22Rv1 (cell line): ENCODE results near the gene CHAC1.

ENCODE experiments used
- ZFX ChIP-seq: fragments of 450-650 bp; IDR thresholded peaks from 2 replicates; pipeline ENCODE4 v1.6.1; 2017; ENCODE audit warnings: antibody characterized with exemption, borderline replicate concordance
- TF ChIP-seq, protein P1 (sequence below): fragments of 450-650 bp; IDR thresholded peaks from 2 replicates; pipeline ENCODE4 v1.5.1; 2017; ENCODE audit warnings: mild to moderate bottlenecking

DNA sequence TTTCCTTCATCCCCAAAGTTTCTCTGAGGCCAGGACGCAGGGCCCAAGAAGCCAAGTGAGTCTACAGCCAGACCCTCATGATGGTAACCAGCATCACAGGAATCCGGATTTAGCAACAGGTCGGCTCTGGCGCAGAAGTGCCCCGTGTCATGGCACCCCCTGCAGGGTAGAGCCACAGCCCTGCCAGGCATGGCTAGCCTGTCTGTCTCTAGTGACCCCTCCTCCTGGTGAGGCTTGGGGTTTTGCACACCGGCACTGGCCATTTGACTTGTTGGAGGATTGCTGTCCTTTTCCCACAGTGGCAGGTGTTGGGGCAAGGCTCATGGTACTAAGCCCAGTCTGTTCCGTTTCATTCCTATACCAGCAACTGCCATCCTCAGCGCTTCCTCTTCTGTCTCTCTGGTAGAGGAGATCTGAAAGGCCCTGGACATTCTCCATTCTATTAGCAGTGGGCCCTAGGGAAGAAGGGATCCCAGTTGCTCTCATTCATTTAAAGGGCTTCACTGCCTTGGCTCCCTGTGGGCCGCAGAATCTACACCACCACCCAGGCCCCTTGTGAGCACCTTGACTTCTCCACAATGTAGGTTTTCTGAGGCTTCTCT lies 9.4 kb upstream of the CHAC1 start:
- TF ChIP-seq, protein P1, sequence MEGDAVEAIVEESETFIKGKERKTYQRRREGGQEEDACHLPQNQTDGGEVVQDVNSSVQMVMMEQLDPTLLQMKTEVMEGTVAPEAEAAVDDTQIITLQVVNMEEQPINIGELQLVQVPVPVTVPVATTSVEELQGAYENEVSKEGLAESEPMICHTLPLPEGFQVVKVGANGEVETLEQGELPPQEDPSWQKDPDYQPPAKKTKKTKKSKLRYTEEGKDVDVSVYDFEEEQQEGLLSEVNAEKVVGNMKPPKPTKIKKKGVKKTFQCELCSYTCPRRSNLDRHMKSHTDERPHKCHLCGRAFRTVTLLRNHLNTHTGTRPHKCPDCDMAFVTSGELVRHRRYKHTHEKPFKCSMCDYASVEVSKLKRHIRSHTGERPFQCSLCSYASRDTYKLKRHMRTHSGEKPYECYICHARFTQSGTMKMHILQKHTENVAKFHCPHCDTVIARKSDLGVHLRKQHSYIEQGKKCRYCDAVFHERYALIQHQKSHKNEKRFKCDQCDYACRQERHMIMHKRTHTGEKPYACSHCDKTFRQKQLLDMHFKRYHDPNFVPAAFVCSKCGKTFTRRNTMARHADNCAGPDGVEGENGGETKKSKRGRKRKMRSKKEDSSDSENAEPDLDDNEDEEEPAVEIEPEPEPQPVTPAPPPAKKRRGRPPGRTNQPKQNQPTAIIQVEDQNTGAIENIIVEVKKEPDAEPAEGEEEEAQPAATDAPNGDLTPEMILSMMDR: peak; percentile 11; the same call in 1 of the 2 replicates
- TF ChIP-seq ZFX: no peak
